Panc1 (cell line): Measurements from ENCODE around the gene XXYLT1. TPM values are rescaled to one million over a fixed set of nuclear protein-coding genes. Genes with fewer than 3 reads are reported as not detected.

Experiments
- ATAC-seq: fragments of 200-7000 bp; cut with Tn5 transposase; 2 replicates; pipeline ENCODE4 v1.9.1; 2020; ENCODE audit warnings: mild to moderate bottlenecking, moderate library complexity
- BruUV-seq: library from RNA; stranded (reverse); fragments of 400-500 nt; replicated peaks from 2 replicates; lab custom pipeline; 2021; lab: Mats Ljungman, UMichigan
- CTCF ChIA-PET: fragments of 300-600 bp; sonication (Branson Sonifier 250); formaldehyde crosslinking; loops from one replicate; lab custom pipeline; 2022; ENCODE audit warnings: antibody characterized with exemption; lab: Charles Lee
- POLR2A ChIA-PET: fragments of 300-600 bp; sonication (Branson Sonifier 250); formaldehyde crosslinking; loops from one replicate; lab custom pipeline; 2022; ENCODE audit warnings: antibody characterized with exemption; lab: Charles Lee
- DNase-seq: peaks from one replicate; pipeline ENCODE4 v3.0.0-alpha.2; 2010; ENCODE audit warnings: low read depth, low spot score
- H3K27ac ChIP-seq: 2 replicates; pipeline ENCODE4 v1.5.1; 2011; ENCODE audit warnings: mild to moderate bottlenecking, low read length, inconsistent platforms
- H3K27me3 ChIP-seq: fragments of 200-500 bp; sonication (Bioruptor generic); 2 replicates; pipeline ENCODE4 v1.6.0; 2014; ENCODE audit warnings: low read length, inconsistent platforms; ENCODE audit not compliant: control insufficient read depth, insufficient read depth
- H3K36me3 ChIP-seq: fragments of 200-500 bp; sonication (Bioruptor generic); 2 replicates; pipeline ENCODE4 v1.5.1; 2014; ENCODE audit warnings: inconsistent platforms, mild to moderate bottlenecking, low read length, moderate library complexity; ENCODE audit not compliant: control insufficient read depth, insufficient read depth
- H3K4me1 ChIP-seq: 2 replicates; pipeline ENCODE4 v1.5.1; 2011; ENCODE audit warnings: inconsistent platforms, mild to moderate bottlenecking, low read length, moderate library complexity; ENCODE audit not compliant: control insufficient read depth, insufficient read depth
- H3K4me3 ChIP-seq, 2 experiments: 2 replicates each; pipeline ENCODE4 v1.5.1; 2011 to 2012; ENCODE audit warnings: low read depth in 2 of 2, low read length in 2 of 2, mild to moderate bottlenecking in 2 of 2, inconsistent platforms in 1 of 2, moderate library complexity in 1 of 2
- H3K9me3 ChIP-seq: fragments of 200-500 bp; sonication (Bioruptor generic); 2 replicates; pipeline ENCODE4 v1.5.1; 2014; ENCODE audit warnings: low read depth, mild to moderate bottlenecking, inconsistent platforms, low read length, moderate library complexity; ENCODE audit not compliant: control insufficient read depth, insufficient read depth
- POLR2AphosphoS5 ChIP-seq: IDR thresholded peaks from 2 replicates; pipeline ENCODE4 v1.6.1; 2012; ENCODE audit warnings: mild to moderate bottlenecking, low read depth, low read length, moderate library complexity
- SIN3A ChIP-seq: IDR thresholded peaks from 2 replicates; pipeline ENCODE4 v1.6.1; 2012; ENCODE audit warnings: low read depth, mild to moderate bottlenecking, low read length, moderate library complexity, borderline replicate concordance; ENCODE audit not compliant: insufficient read depth
- TCF7L2 ChIP-seq: IDR thresholded peaks from 2 replicates; pipeline ENCODE4 v1.6.1; 2011; ENCODE audit warnings: mild to moderate bottlenecking, low read depth, low read length, inconsistent platforms
- in situ Hi-C: cut with HindIII; loops from 2 replicates; pipeline ENCODE4 v1.10.0; 2016; ENCODE audit warnings: low sequenced_read_pairs, low pct_unique_long_range_greater_than_20kb
- intact Hi-C: fragments of 100-400 bp; cut with micrococcal nuclease; formaldehyde crosslinking; loops from one replicate; pipeline ENCODE4 v1.10.0; 2022; ENCODE audit not compliant: unreplicated experiment
- total RNA-seq: library from RNA; stranded (reverse); gene quantifications from one replicate; pipeline ENCODE4 v1.2.1, GENCODE V29; 2021; ENCODE audit not compliant: unreplicated experiment
- TF ChIP-seq, protein P1 (sequence below): fragments of 450-650 bp; IDR thresholded peaks from 2 replicates; pipeline ENCODE4 v1.5.1; 2017; ENCODE audit warnings: mild to moderate bottlenecking
- TF ChIP-seq, protein P2 (sequence below), 2 experiments: IDR thresholded peaks; 2 replicates each; pipeline ENCODE4 v1.6.1; 2011 to 2012; ENCODE audit warnings: low read depth in 2 of 2, control low read depth in 1 of 2, low read length in 1 of 2, mild to moderate bottlenecking in 1 of 2, moderate library complexity in 1 of 2; ENCODE audit not compliant: insufficient read depth in 1 of 2

XXYLT1 gene
- total RNA-seq, 1 experiment from 2014 or later = 26.0 TPM

- DNase-seq (no peak), ATAC-seq (no peak)
- H3K36me3 ChIP-seq = no peaks in the 10 kb centered on the region
- H3K4me3 ChIP-seq = no peak overlapping the region
- no TSS peak for BruUV-seq
- H3K27me3 ChIP-seq = no peaks in the 10 kb centered on the region
- no peak overlapping the region for H3K27ac ChIP-seq
- in situ Hi-C loops = no loop called here
- intact Hi-C loops = no loop called here
- no peak for TF ChIP-seq TCF7L2
- TF ChIP-seq SIN3A = no peak
- TF ChIP-seq, protein P1, sequence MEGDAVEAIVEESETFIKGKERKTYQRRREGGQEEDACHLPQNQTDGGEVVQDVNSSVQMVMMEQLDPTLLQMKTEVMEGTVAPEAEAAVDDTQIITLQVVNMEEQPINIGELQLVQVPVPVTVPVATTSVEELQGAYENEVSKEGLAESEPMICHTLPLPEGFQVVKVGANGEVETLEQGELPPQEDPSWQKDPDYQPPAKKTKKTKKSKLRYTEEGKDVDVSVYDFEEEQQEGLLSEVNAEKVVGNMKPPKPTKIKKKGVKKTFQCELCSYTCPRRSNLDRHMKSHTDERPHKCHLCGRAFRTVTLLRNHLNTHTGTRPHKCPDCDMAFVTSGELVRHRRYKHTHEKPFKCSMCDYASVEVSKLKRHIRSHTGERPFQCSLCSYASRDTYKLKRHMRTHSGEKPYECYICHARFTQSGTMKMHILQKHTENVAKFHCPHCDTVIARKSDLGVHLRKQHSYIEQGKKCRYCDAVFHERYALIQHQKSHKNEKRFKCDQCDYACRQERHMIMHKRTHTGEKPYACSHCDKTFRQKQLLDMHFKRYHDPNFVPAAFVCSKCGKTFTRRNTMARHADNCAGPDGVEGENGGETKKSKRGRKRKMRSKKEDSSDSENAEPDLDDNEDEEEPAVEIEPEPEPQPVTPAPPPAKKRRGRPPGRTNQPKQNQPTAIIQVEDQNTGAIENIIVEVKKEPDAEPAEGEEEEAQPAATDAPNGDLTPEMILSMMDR = no peak
- peaks cover 9% of the 10 kb centered on the region for H3K9me3 ChIP-seq
- CTCF ChIA-PET = interaction anchor here (0.6 kb wide), 1 partner anchor 852 kb away, joined by 4 read pairs; no protein-coding TSS in a partner anchor
- POLR2A ChIA-PET = interaction anchor here (0.6 kb wide), 1 partner anchor 139 kb away, joined by 6 read pairs; no protein-coding TSS in a partner anchor
- H3K4me1 ChIP-seq = peaks cover 21% of the 10 kb centered on the region
Observed at GRCh38 chr3:195186041-195186709, 84.8 kb downstream of the XXYLT1 start.

GRCh38 chr3:195185583-195185982, 85.4 kb downstream of the XXYLT1 start:
- H3K36me3 ChIP-seq = no peaks in the 10 kb centered on the region
- no peak overlapping the region for H3K27ac ChIP-seq
- peaks cover 21% of the 10 kb centered on the region for H3K4me1 ChIP-seq
- no peaks in the 10 kb centered on the region for H3K27me3 ChIP-seq
- in situ Hi-C loops (no loop called here), intact Hi-C loops (no loop called here)
- no peak for DNase-seq
- BruUV-seq = no TSS peak
- POLR2A ChIA-PET = no interaction called here
- peaks cover 3% of the 10 kb centered on the region for H3K9me3 ChIP-seq
- TF ChIP-seq, protein P2, sequence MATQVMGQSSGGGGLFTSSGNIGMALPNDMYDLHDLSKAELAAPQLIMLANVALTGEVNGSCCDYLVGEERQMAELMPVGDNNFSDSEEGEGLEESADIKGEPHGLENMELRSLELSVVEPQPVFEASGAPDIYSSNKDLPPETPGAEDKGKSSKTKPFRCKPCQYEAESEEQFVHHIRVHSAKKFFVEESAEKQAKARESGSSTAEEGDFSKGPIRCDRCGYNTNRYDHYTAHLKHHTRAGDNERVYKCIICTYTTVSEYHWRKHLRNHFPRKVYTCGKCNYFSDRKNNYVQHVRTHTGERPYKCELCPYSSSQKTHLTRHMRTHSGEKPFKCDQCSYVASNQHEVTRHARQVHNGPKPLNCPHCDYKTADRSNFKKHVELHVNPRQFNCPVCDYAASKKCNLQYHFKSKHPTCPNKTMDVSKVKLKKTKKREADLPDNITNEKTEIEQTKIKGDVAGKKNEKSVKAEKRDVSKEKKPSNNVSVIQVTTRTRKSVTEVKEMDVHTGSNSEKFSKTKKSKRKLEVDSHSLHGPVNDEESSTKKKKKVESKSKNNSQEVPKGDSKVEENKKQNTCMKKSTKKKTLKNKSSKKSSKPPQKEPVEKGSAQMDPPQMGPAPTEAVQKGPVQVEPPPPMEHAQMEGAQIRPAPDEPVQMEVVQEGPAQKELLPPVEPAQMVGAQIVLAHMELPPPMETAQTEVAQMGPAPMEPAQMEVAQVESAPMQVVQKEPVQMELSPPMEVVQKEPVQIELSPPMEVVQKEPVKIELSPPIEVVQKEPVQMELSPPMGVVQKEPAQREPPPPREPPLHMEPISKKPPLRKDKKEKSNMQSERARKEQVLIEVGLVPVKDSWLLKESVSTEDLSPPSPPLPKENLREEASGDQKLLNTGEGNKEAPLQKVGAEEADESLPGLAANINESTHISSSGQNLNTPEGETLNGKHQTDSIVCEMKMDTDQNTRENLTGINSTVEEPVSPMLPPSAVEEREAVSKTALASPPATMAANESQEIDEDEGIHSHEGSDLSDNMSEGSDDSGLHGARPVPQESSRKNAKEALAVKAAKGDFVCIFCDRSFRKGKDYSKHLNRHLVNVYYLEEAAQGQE (IDR thresholded peaks at IDR 0.05; ENCODE audit: insufficient read depth in 1 of 2, low read depth in 2 of 2, low read length in 1 of 2) = no peak
- TF ChIP-seq SIN3A (no peak), TCF7L2 (no peak), POLR2AphosphoS5 (no peak)
- TF ChIP-seq, protein P1 = no peak
- no peak overlapping the region for H3K4me3 ChIP-seq
- no peak for ATAC-seq
- CTCF ChIA-PET = interaction anchor here (0.7 kb wide), 1 partner anchor 123 kb away, joined by 6 read pairs; no protein-coding TSS in a partner anchor
